Measurements from ENCODE around the gene ZC3H12C. TPM values are rescaled to one million over a fixed set of nuclear protein-coding genes. Genes with fewer than 3 reads are reported as not detected.
A peak's percentile ranks its signal among the peaks of the same experiment; 100 is the strongest.

The ZC3H12C gene
- total and polyA plus RNA-seq, 2 of the 13 experiments (the other 11 are each of a cell fraction or from before 2014, with no cell fraction given), result 2.4 to 5.7 TPM

GRCh38 chr11:110173811-110174644, 80.8 kb downstream of the ZC3H12C start:
- peaks cover 13% of the 10 kb centered on the region; the same call in 1 of the 2 replicates for H3K4me1 ChIP-seq (ENCODE audit: insufficient read depth, low read length)
- peak overlapping the region; percentile 82 for H3K4me2 ChIP-seq (ENCODE audit: low read depth, low read length)
- in situ Hi-C loops (cut with HindIII; ENCODE audit: extremely low pct_ligation_motif_present, low pct_unique_long_range_greater_than_20kb), result no loop called here
- no peak overlapping the region for H3K27ac ChIP-seq (ENCODE audit: extremely low read length, insufficient read depth, low read length)
- WGBS (ENCODE audit: low lambda C conversion rate), result 7% methylated on average over 14 of the region's 14 CpGs
- ChIA-PET CTCF (ENCODE audit: low intra/inter-chr PET ratio, low total read pairs) (interaction anchor here (1.0 kb wide), 1 partner anchor 203 kb away, joined by 3 read pairs; no protein-coding TSS in a partner anchor), POLR2A (no interaction called here)
- no peak overlapping the region for H3K9ac ChIP-seq (ENCODE audit: insufficient read depth, low read depth, low read length)
- no peak overlapping the region for H2AFZ ChIP-seq (ENCODE audit: low read length)
- peak; percentile 74 for FAIRE-seq
- no peaks in the 10 kb centered on the region for H4K20me1 ChIP-seq (ENCODE audit: insufficient read depth, low read length)
- H3K9me3 ChIP-seq (ENCODE audit: low read length), result no peaks in the 10 kb centered on the region
- no peaks in the 10 kb centered on the region for H3K79me2 ChIP-seq (ENCODE audit: insufficient read depth, low read length)
- no peaks in the 10 kb centered on the region for H3K36me3 ChIP-seq (replicated peaks in 1 of 2; ENCODE audit: control insufficient read depth in 1 of 2, insufficient read depth in 2 of 2, low read length in 2 of 2)
- BruUV-seq (replicated peaks), result no TSS peak
- intact Hi-C loops (cut with micrococcal nuclease; ENCODE audit: unreplicated experiment), result loop anchor here (1.0 kb wide), 1 partner anchor 203 kb away; no protein-coding TSS in a partner anchor
- peak; percentile 91 for ATAC-seq
- peak; percentile 67 for DNase-seq (ENCODE audit: low spot score)
- peaks cover 0 to 5% of the 10 kb centered on the region in 2 experiments; a peak in 1 of 5 replicates for H3K27me3 ChIP-seq (ENCODE audit: control insufficient read depth in 1 of 2, insufficient read depth in 2 of 2, low read length in 2 of 2)
- H3K4me3 ChIP-seq (replicated peaks in 1 of 3; ENCODE audit: insufficient read depth in 1 of 3, low read depth in 2 of 3, low read length in 3 of 3), result peak overlapping the region in 2 of 3 experiments; percentile 17 to 25; a peak in 1 of 6 replicates
- TF ChIP-seq PRMT3 (CRISPR knock-in tag; IDR thresholded peaks at IDR 0.05; ENCODE audit: borderline replicate concordance, low read depth) (no peak), CTCF (CRISPR knock-in tag; IDR thresholded peaks at IDR 0.05) (peak; percentile 83), PHF5A (CRISPR knock-in tag; IDR thresholded peaks at IDR 0.05; ENCODE audit: low read depth, unreplicated experiment) (no peak), ZNF589 (CRISPR knock-in tag; conservative IDR thresholded peaks at IDR 0.05) (no peak), ZNF18 (CRISPR knock-in tag; IDR thresholded peaks at IDR 0.05; ENCODE audit: insufficient replicate concordance) (no peak), ELF3 (CRISPR knock-in tag; IDR thresholded peaks at IDR 0.05) (peak; percentile 32; the same call in 1 of the 2 replicates), YEATS2 (CRISPR knock-in tag; IDR thresholded peaks at IDR 0.05; ENCODE audit: borderline replicate concordance) (no peak), ARID5B (CRISPR knock-in tag; IDR thresholded peaks at IDR 0.05) (0 out of 2 replicates have a peak, but pooled peaks have one; percentile 27), ZBTB14 (CRISPR knock-in tag; IDR thresholded peaks at IDR 0.05) (no peak), YY1 (IDR thresholded peaks at IDR 0.05; ENCODE audit: insufficient read depth, insufficient replicate concordance, low read depth, low read length) (peak; percentile 60), ETV6 (CRISPR knock-in tag; conservative IDR thresholded peaks at IDR 0.05) (no peak)
